Body of pancreas (tissue), 4 donors: ENCODE measurements around the gene GRIK2. TPM values are rescaled to one million over a fixed set of nuclear protein-coding genes. Genes with fewer than 3 reads are reported as not detected.

Source experiments
- ATAC-seq: fragments of 150-250 bp; one replicate; pipeline ENCODE4 v1.9.1; 2016
- DNase-seq, 4 donors: peaks; one replicate each; pipeline ENCODE4 v3.0.0-alpha.2; 2019
- H3K27ac ChIP-seq, 4 donors: fragments of 200-600 bp; sonication (generic); 1 replicate in 3 of 4; 2 replicates in 1 of 4; pipeline versions ENCODE4 v1.5.1 to v1.6.1; 2016 to 2019; ENCODE audit warnings: mild to moderate bottlenecking in 1 of 4, mixed read lengths in 1 of 4, moderate library complexity in 1 of 4
- H3K27me3 ChIP-seq, 2 donors: fragments of 200-600 bp; sonication (generic); one replicate each; pipeline ENCODE4 v1.6.0; 2016; ENCODE audit warnings: mild to moderate bottlenecking in 1 of 2
- H3K36me3 ChIP-seq, 2 donors: fragments of 200-600 bp; sonication (generic); replicated peaks in 1 of 2; 2 replicates each; pipeline ENCODE4 v1.5.1; 2016; ENCODE audit warnings: low read depth in 2 of 2; ENCODE audit not compliant: insufficient read depth in 1 of 2
- H3K4me1 ChIP-seq: fragments of 200-600 bp; sonication (generic); one replicate; pipeline ENCODE4 v1.6.0; 2016
- H3K4me3 ChIP-seq, 2 donors: fragments of 200-600 bp; sonication (generic); 1 replicate in 1 of 2; 2 replicates in 1 of 2; pipeline ENCODE4 v1.5.1; 2016 to 2019
- H3K9me3 ChIP-seq, 3 donors: fragments of 200-600 bp; sonication (generic); 1 replicate in 2 of 3; 2 replicates in 1 of 3; pipeline ENCODE4 v1.5.1; 2016
- CTCF ChIP-seq, 7 experiments: fragments of 450-650 bp in 4 of 7; fragments of 200-600 bp in 3 of 7; sonication (generic) in 3 of 7; IDR thresholded peaks; one replicate each; pipeline ENCODE4 v1.5.1; 2016 to 2019; ENCODE audit warnings: antibody characterized with exemption in 7 of 7
- POLR2A ChIP-seq, 3 donors: fragments of 450-650 bp; IDR thresholded peaks; one replicate each; pipeline ENCODE4 v1.6.1; 2016; ENCODE audit warnings: antibody characterized with exemption in 3 of 3, mild to moderate bottlenecking in 2 of 3
- WGBS, 2 donors: methylation state at CpG; one replicate each; pipeline ENCODE4 v1.1.5; 2017; 5-methylcytosine and 5-hydroxymethylcytosine counted together
- intact Hi-C: fragments of 100-400 bp; cut with DNase I; formaldehyde crosslinking; loops from one replicate; pipeline ENCODE4 v1.15.1; 2023
- total RNA-seq, 2 donors: library from RNA; depleted of rRNA; stranded (reverse); fragments of >200 nt; gene quantifications; one replicate each; pipeline ENCODE4 v1.1.0, GENCODE V29; 2016

GRIK2 gene
- total RNA-seq, 2 donors from 2014 or later: 0.52 to 7.9 TPM

GRCh38 chr6:101545191-101545590, 151.7 kb downstream of the GRIK2 start:
- 56 to 64% methylated on average over 3 of the region's 3 CpGs for WGBS, 2 donors
- Histone ChIP-seq H3K9me3 (no peaks in the 10 kb centered on the region), H3K4me1 (no peaks in the 10 kb centered on the region), H3K27me3 (no peaks in the 10 kb centered on the region), H3K27ac (no peak overlapping the region), H3K4me3 (no peak overlapping the region), H3K36me3 (no peaks in the 10 kb centered on the region)
- ATAC-seq (no peak), DNase-seq (no peak)
- intact Hi-C loops: no loop called here
- TF ChIP-seq POLR2A (IDR thresholded peaks at IDR 0.05): no peak
- TF ChIP-seq CTCF (IDR thresholded peaks at IDR 0.05): no peak

- H3K27me3 ChIP-seq: no peaks in the 10 kb centered on the region
- TF ChIP-seq CTCF (IDR thresholded peaks at IDR 0.05): no peak
- TF ChIP-seq POLR2A (IDR thresholded peaks at IDR 0.05): no peak
- no peak overlapping the region for H3K4me3 ChIP-seq
- H3K36me3 ChIP-seq: no peaks in the 10 kb centered on the region
- H3K4me1 ChIP-seq: no peaks in the 10 kb centered on the region
- intact Hi-C loops: no loop called here
- no peak for ATAC-seq
- no peaks in the 10 kb centered on the region for H3K9me3 ChIP-seq
- no peak for DNase-seq
- 86 to 89% methylated on average over 4 of the region's 4 CpGs for WGBS, 2 donors
- no peak overlapping the region for H3K27ac ChIP-seq
Observed at GRCh38 chr6:101550451-101550850, 156.9 kb downstream of the GRIK2 start.

DNA sequence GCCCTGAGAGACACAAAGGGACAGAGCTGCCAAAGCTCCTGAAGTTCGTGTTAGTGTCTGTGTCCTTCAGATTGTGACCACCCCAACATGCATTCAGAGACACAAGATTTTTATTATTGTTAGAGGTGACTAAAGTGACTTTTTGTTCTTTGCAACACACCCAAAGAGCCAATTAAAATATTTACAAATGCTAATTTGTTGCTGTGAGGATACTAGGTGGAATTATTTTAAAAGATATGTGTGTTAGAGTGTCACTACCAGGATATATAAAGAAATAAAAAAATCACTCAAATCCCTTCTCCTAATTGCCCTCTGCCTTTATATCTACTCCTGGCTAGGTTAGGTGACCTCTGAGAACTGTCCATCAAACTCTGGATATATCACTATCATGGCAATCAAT, 160.7 kb downstream of the GRIK2 start:
- TF ChIP-seq POLR2A (IDR thresholded peaks at IDR 0.05) (no peak), CTCF (IDR thresholded peaks at IDR 0.05) (no peak)
- 37 to 38% methylated on average over 1 of the region's 1 CpG for WGBS, 2 donors

GRCh38 chr6:101558712-101559111, 165.2 kb downstream of the GRIK2 start:
- Histone ChIP-seq H3K9me3 (no peaks in the 10 kb centered on the region), H3K4me3 (no peak overlapping the region), H3K4me1 (no peaks in the 10 kb centered on the region), H3K27ac (no peak overlapping the region), H3K36me3 (no peaks in the 10 kb centered on the region), H3K27me3 (no peaks in the 10 kb centered on the region)
- WGBS, 2 donors: 62 to 69% methylated on average over 2 of the region's 2 CpGs
- ATAC-seq (no peak), DNase-seq (no peak)
- intact Hi-C loops: no loop called here
- TF ChIP-seq CTCF (IDR thresholded peaks at IDR 0.05) (no peak), POLR2A (IDR thresholded peaks at IDR 0.05) (no peak)

More for the DNA sequence above, 160.7 kb downstream of the GRIK2 start:
- no peak for ATAC-seq
- Histone ChIP-seq H3K36me3 (no peaks in the 10 kb centered on the region), H3K4me3 (no peak overlapping the region), H3K27me3 (no peaks in the 10 kb centered on the region), H3K9me3 (no peaks in the 10 kb centered on the region), H3K27ac (no peak overlapping the region), H3K4me1 (no peaks in the 10 kb centered on the region)
- intact Hi-C loops: no loop called here
- DNase-seq: no peak

- H3K4me1 ChIP-seq: no peaks in the 10 kb centered on the region
- no peaks in the 10 kb centered on the region for H3K9me3 ChIP-seq
- H3K27me3 ChIP-seq: no peaks in the 10 kb centered on the region
- H3K36me3 ChIP-seq: no peaks in the 10 kb centered on the region
- ATAC-seq (no peak), DNase-seq (no peak)
- intact Hi-C loops: no loop called here
- no peak overlapping the region for H3K27ac ChIP-seq
- WGBS, 2 donors: 68 to 71% methylated on average over 4 of the region's 4 CpGs
- H3K4me3 ChIP-seq: no peak overlapping the region
- no peak for TF ChIP-seq CTCF (IDR thresholded peaks at IDR 0.05)
- TF ChIP-seq POLR2A (IDR thresholded peaks at IDR 0.05): no peak
Observed at GRCh38 chr6:101572627-101573026, 179.1 kb downstream of the GRIK2 start.
